Motor neuron (in vitro differentiated cells): ENCODE data around the gene SEMA7A. TPM values are rescaled to one million over a fixed set of nuclear protein-coding genes. Genes with fewer than 3 reads are reported as not detected.
"Not testable (repeated sequence)": the region's sequence is repeated elsewhere in the genome, so short reads cannot be mapped to it uniquely, and the experiment has no call there.

Source experiments
- ATAC-seq, 8 experiments: fragments of 200-7000 bp; cut with Tn5 transposase; replicated peaks in 6 of 8; 2 replicates each; pipeline ENCODE4 v1.8.0; 2021; ENCODE audit warnings: mild to moderate bottlenecking in 8 of 8, moderate library complexity in 8 of 8
- H3K27ac ChIP-seq, 2 donors: fragments of 250-450 bp; sonication (Bioruptor Pico); 2 replicates each; pipeline ENCODE4 v1.9.0; 2021; ENCODE audit warnings: antibody characterized with exemption in 2 of 2, mild to moderate bottlenecking in 2 of 2, moderate library complexity in 1 of 2
- H3K4me1 ChIP-seq, 2 donors: fragments of 250-450 bp; sonication (Bioruptor Pico); replicated peaks in 1 of 2; 2 replicates each; pipeline ENCODE4 v1.6.1; 2021; ENCODE audit warnings: antibody characterized with exemption in 2 of 2, mild to moderate bottlenecking in 2 of 2, moderate library complexity in 1 of 2
- H3K4me3 ChIP-seq, 5 donors: fragments of 250-450 bp; sonication (Bioruptor Pico); 2 replicates each; pipeline ENCODE4 v1.9.0; 2021; ENCODE audit warnings: antibody characterized with exemption in 5 of 5, mild to moderate bottlenecking in 5 of 5, moderate library complexity in 4 of 5
- WGBS, 10 experiments: fragments of 450-650 bp; shearing (Covaris generic); methylation state at CpG; one replicate each; pipeline ENCODE4 v1.0.0; 2022; 5-methylcytosine and 5-hydroxymethylcytosine counted together
- in situ Hi-C, 9 experiments: fragments of 400-800 bp; cut with MboI; loops; one replicate each; pipeline ENCODE4 v1.15.0; 2021; ENCODE audit warnings: low sequenced_read_pairs in 9 of 9, low pct_unique_long_range_greater_than_20kb in 2 of 9; ENCODE audit not compliant: unreplicated experiment in 9 of 9
- total RNA-seq, 8 experiments: library from RNA; unstranded; fragments of 300-600 nt; gene quantifications; 2 replicates each; pipeline versions ENCODE4 v1.2.3 to v1.2.4, GENCODE V29; 2022

SEMA7A gene
- total RNA-seq, 8 experiments from 2014 or later: 0.45 to 16.5 (median 9.6) TPM

GRCh38 chr15:74396445-74397238 lies 37.1 kb downstream of the SEMA7A start:
- no peak overlapping the region for H3K27ac ChIP-seq
- no peak for ATAC-seq
- in situ Hi-C loops: loop anchor here in 4 of 9 experiments (25.0 kb wide), 2 partner anchors 366 to 541 kb away; partner anchors contain the start of gene COX5A (in 1 of the 4)
- peaks cover 14 to 15% of the 10 kb centered on the region in 2 donors for H3K4me1 ChIP-seq
- H3K4me3 ChIP-seq: no peak overlapping the region
- 33 to 100% (median 69%) methylated on average over 1 to 6 of the region's 9 CpGs; no CpG with 5 or more reads in 4 of the 10 experiments for WGBS, 10 experiments

DNA sequence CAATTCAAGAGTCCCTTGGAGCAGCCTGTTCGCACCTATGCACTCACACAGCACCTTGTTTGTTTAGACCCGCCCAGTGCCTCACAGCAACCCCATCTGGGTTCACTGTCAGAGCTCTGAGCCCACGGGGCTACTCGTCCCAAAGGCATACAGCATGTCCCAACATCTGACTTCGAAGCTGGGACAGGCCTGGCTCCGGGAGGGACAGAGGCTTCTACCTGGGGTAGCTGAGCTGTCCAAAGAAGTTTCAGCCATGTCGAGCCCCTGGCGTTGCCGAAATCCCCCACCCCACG lies 37.7 kb downstream of the SEMA7A start:
- in situ Hi-C loops: loop anchor here in 4 of 9 experiments (25.0 kb wide), 2 partner anchors 366 to 541 kb away; partner anchors contain the start of gene COX5A (in 1 of the 4)
- peaks cover 14 to 18% of the 10 kb centered on the region in 2 donors for H3K4me1 ChIP-seq
- 33 to 100% (median 78%) methylated on average over 1 to 4 of the region's 10 CpGs; no CpG with 5 or more reads in 4 of the 10 experiments for WGBS, 10 experiments
- H3K27ac ChIP-seq: no peak overlapping the region
- ATAC-seq: no peak
- H3K4me3 ChIP-seq: no peak overlapping the region

GRCh38 chr15:74395319-74396145 lies 38.2 kb downstream of the SEMA7A start:
- no peak overlapping the region for H3K27ac ChIP-seq
- H3K4me3 ChIP-seq: no peak overlapping the region
- in situ Hi-C loops: loop anchor here in 4 of 9 experiments (25.0 kb wide), 2 partner anchors 367 to 542 kb away; partner anchors contain the start of gene COX5A (in 1 of the 4)
- WGBS, 10 experiments: 77 to 100% (median 100%) methylated on average over 1 to 7 of the region's 17 CpGs; no CpG with 5 or more reads in 1 of the 10 experiments
- no peak for ATAC-seq
- H3K4me1 ChIP-seq: peaks cover 14 to 18% of the 10 kb centered on the region in 2 donors

DNA sequence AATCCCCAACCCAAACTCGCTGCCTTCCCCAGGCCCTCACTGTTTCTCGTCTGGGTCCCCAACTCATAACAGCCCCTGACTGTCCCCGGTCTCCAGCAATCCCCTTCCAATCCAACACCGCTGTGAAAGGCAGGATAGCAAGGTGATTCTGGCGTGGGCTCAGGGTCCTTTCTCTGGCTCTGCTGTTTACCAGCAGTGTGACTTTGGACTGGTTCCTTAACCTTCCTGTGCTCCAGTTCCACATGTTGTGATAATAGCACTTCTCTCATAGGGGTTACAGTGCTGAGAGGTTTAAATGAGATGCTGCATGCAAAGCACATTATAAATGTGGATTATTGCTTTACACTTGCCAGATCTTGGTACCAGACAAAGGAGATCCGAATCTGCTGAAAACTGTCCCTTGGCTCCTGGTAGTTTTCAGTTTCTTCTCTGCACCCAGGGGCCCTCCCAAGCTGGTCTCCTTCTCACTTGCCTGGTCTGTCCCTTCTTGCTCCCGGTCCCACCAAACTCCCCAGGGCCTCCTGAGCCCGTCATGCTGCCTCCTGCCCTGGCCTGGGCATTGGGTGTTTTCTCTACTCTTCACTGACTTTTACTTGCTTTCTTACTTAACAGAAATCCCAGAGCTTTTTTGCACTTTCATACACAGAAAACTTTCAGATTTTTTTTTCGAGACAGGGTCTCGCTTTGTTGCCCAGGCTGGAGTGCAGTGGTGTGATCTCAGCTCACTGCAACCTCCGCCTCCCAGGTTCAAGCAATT lies 39.5 kb downstream of the SEMA7A start:
- 48 to 83% (median 75%) methylated on average over 2 to 8 of the region's 11 CpGs; no CpG with 5 or more reads in 5 of the 10 experiments for WGBS, 10 experiments
- no peak overlapping the region for H3K4me3 ChIP-seq
- H3K27ac ChIP-seq: no peak overlapping the region
- no peak for ATAC-seq
- peaks cover 14 to 18% of the 10 kb centered on the region in 2 donors for H3K4me1 ChIP-seq
- in situ Hi-C loops: loop anchor here in 4 of 9 experiments (25.0 kb wide), 2 partner anchors 368 to 543 kb away; partner anchors contain the start of gene COX5A (in 1 of the 4)

- H3K27ac ChIP-seq: no peak overlapping the region
- H3K4me3 ChIP-seq: no peak overlapping the region
- in situ Hi-C loops: loop anchor here in 4 of 9 experiments (25.0 kb wide), 2 partner anchors 369 to 544 kb away; partner anchors contain the start of gene COX5A (in 1 of the 4)
- ATAC-seq: no peak
- peaks cover 14 to 18% of the 10 kb centered on the region in 2 donors for H3K4me1 ChIP-seq
- WGBS, 10 experiments: 50 to 100% (median 88%) methylated on average over 1 to 8 of the region's 13 CpGs; no CpG with 5 or more reads in 3 of the 10 experiments
Measured at GRCh38 chr15:74393423-74393822, 40.3 kb downstream of the SEMA7A start.

DNA sequence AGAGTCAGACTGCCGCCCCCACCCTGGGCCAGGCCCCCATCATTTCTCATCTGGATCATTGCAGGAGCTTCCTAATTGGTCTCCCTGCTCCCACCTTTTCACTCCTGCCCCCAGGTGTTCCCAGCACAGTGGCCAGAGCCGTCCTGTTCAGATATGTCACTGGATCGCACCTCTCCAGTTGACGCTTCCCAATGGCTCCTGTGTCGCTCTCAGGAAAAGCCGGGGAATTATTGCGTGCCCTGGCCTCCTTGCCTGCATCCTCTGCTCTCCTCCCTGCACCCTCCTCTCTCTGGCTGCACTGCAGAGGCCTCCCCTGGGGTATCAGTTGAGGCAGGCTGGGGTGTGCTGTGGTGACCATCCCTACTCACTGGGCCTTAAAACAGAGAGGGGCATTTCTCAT lies 40.9 kb downstream of the SEMA7A start:
- H3K4me1 ChIP-seq: peaks cover 14 to 18% of the 10 kb centered on the region in 2 donors
- peak in 5 of 8 experiments; percentile 5 to 39 (median 8) for ATAC-seq
- in situ Hi-C loops: loop anchor here in 4 of 9 experiments (25.0 kb wide), 2 partner anchors 369 to 544 kb away; partner anchors contain the start of gene COX5A (in 1 of the 4)
- no peak overlapping the region for H3K27ac ChIP-seq
- H3K4me3 ChIP-seq: no peak overlapping the region
- 40 to 90% (median 77%) methylated on average over 1 to 4 of the region's 7 CpGs; no CpG with 5 or more reads in 6 of the 10 experiments for WGBS, 10 experiments

- Histone ChIP-seq H3K27ac (no peak overlapping the region), H3K4me1 (peaks cover 14 to 18% of the 10 kb centered on the region in 2 donors), H3K4me3 (no peak overlapping the region)
- WGBS, 10 experiments: no CpG with 5 or more reads among the region's 8 CpGs
- peak; percentile 25 to 98 (median 80) for ATAC-seq
- in situ Hi-C loops: loop anchor here in 4 of 9 experiments (25.0 kb wide), 2 partner anchors 370 to 545 kb away; partner anchors contain the start of gene COX5A (in 1 of the 4)
Measured at GRCh38 chr15:74392451-74392830, 41.3 kb downstream of the SEMA7A start.

GRCh38 chr15:74391582-74392450 lies 41.9 kb downstream of the SEMA7A start:
- Histone ChIP-seq H3K4me3 (no peak overlapping the region), H3K4me1 (peaks cover 16 to 18% of the 10 kb centered on the region in 2 donors), H3K27ac (no peak overlapping the region)
- in situ Hi-C loops: loop anchor here in 4 of 9 experiments (25.0 kb wide), 2 partner anchors 370 to 545 kb away; partner anchors contain the start of gene COX5A (in 1 of the 4)
- WGBS, 10 experiments: 50 to 100% (median 93%) methylated on average over 1 to 3 of the region's 9 CpGs; no CpG with 5 or more reads in 7 of the 10 experiments
- peak in 6 of 8 experiments; percentile 16 to 58 (median 20) for ATAC-seq

GRCh38 chr15:74390647-74391288 lies 43.0 kb downstream of the SEMA7A start:
- no peak for ATAC-seq
- Histone ChIP-seq H3K27ac (peak overlapping the region in 1 of 2 donors; percentile 26), H3K4me3 (no peak overlapping the region), H3K4me1 (peaks cover 26 to 28% of the 10 kb centered on the region in 2 donors)
- 57 to 100% (median 88%) methylated on average over 1 to 7 of the region's 12 CpGs; no CpG with 5 or more reads in 1 of the 10 experiments for whole genome bisulfite sequencing, 10 experiments
- in situ Hi-C loops: loop anchor here in 4 of 9 experiments (25.0 kb wide), 2 partner anchors 372 to 547 kb away; partner anchors contain the start of gene COX5A (in 1 of the 4)

DNA sequence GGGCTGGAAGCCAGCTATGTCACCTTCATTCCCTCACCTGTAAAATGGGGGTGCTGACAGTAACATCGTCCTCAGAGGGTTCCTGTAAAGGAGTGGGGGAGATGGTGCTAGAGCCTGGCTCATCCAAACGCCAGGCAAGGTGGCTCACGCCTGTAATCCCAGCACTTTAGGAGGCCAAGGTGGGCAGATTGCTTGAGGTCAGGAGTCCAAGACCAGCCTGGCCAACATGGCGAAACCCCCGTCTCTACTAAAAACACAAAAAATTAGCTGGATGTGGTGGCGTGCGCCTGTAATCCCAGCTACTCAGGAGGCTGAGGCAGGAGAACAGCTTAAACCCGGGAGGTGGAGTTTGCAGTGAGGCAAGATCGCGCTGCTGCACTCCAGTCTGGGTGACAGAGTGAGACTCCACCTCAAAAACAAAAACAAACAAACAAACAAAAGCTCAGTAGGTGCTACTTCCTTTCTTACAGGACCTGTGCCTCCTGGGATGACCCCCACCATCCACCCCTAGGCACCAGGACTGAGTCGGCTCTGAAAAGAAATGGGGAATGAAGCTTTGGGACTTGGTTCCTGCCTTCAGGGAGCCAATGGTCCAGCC lies 43.6 kb downstream of the SEMA7A start:
- not testable (repeated sequence) for ATAC-seq, H3K27ac ChIP-seq, H3K4me3 ChIP-seq
- in situ Hi-C loops: loop anchor here in 4 of 9 experiments (25.0 kb wide), 2 partner anchors 372 to 547 kb away; partner anchors contain the start of gene COX5A (in 1 of the 4)
- 74 to 100% (median 97%) methylated on average over 1 to 5 of the region's 11 CpGs; no CpG with 5 or more reads in 4 of the 10 experiments for WGBS, 10 experiments
- peaks cover 30 to 34% of the 10 kb centered on the region in 2 donors for H3K4me1 ChIP-seq
